NT2/D1 (cell line): ENCODE data around the gene DSTN.

ENCODE experiments used
- SUZ12 ChIP-seq: IDR thresholded peaks from 2 replicates; pipeline ENCODE4 v1.6.1; 2011; ENCODE audit not compliant: insufficient read length, insufficient read depth; ENCODE audit errors: extremely low read depth
- YY1 ChIP-seq: IDR thresholded peaks from 2 replicates; pipeline ENCODE4 v1.6.1; 2011; ENCODE audit not compliant: insufficient read length, insufficient read depth
- ZNF274 ChIP-seq: IDR thresholded peaks from 2 replicates; pipeline ENCODE4 v1.6.1; 2011; ENCODE audit warnings: mild to moderate bottlenecking, low read depth, low read length

- TF ChIP-seq YY1 (no peak), SUZ12 (no peak), ZNF274 (no peak)
These were observed 12.8 kb upstream of the DSTN start for GRCh38 chr20:17556837-17557674.
